ENCODE results near the gene NAV1.

Gene NAV1

DNA sequence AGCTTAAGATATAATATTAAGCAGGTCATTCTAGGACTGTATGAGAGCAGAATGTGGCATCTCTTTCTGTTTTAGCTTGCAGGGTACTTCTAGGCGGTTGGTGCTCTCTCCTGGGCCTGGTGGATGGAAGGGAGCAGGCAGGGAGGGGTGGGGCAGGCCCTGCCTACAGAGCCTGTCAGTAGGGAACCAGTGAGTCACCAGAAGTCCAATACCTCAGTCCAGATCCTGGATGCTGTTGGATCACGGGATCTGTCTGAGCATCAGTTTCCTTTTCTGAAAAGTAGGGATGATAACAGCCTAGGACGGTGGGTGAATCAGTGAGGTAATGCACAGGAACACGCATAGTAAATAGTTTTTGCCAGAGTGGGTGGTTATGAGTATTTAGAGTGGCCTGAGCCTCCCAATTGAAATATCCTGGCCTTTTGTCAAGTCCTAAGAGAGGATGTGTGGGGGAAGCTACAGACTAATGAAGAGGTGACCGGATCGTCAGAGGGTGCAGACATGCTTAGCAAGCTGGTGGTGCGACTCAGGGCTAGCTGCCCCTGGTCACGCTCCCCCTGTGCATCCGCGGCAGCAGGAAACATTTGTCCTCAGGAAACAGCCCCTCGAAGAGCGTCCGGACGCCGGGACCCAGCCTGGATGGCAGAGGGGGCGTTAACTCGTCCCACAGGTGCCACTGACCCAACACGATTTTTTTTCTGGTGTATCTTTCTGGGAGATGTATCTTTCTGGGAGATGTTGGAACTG is 23.9 kb downstream of the NAV1 start:
- Histone ChIP-seq H3K9ac (ENCODE audit: low read length) (peak overlapping the region; percentile 82), H3K9me3 (ENCODE audit: control insufficient read depth, low read length) (no peaks in the 10 kb centered on the region), H3K4me3 (ENCODE audit: low read length) (no peak overlapping the region), H3K4me1 (ENCODE audit: control insufficient read depth, insufficient read depth, low read length) (peaks cover 43% of the 10 kb centered on the region), H3K36me3 (ENCODE audit: control insufficient read depth, insufficient read depth, low read length, severe bottlenecking) (no peaks in the 10 kb centered on the region), H3K27me3 (replicated peaks; ENCODE audit: control insufficient read depth, insufficient read depth, low read length) (no peaks in the 10 kb centered on the region)
- peak; percentile 88 for DNase-seq (ENCODE audit: low read depth)

DNA sequence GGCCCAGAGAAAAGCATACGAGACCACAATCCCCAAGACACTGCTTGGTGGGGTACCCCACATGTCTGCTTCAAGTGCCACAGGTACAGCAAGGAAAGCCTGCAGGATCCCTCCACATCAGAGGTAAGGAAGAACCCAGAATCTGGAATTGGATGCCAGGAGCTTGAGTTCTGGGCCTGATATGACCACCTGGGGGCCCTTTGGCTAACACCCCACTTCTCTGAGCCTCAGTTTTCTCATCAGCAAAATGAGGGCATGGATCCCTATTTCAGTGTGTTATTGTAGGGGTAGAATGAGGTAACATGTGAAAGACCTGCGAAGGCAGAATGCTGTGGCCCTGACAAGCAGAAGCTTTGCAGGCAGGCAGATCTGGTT is 24.5 kb downstream of the NAV1 start:
- Histone ChIP-seq H3K9me3 (ENCODE audit: control insufficient read depth, low read length) (no peaks in the 10 kb centered on the region), H3K27me3 (replicated peaks; ENCODE audit: control insufficient read depth, insufficient read depth, low read length) (no peaks in the 10 kb centered on the region), H3K4me3 (ENCODE audit: low read length) (no peak overlapping the region), H3K36me3 (ENCODE audit: control insufficient read depth, insufficient read depth, low read length, severe bottlenecking) (no peaks in the 10 kb centered on the region), H3K4me1 (ENCODE audit: control insufficient read depth, insufficient read depth, low read length) (peaks cover 40% of the 10 kb centered on the region), H3K9ac (ENCODE audit: low read length) (no peak overlapping the region)
- DNase-seq (ENCODE audit: low read depth): no peak

DNA sequence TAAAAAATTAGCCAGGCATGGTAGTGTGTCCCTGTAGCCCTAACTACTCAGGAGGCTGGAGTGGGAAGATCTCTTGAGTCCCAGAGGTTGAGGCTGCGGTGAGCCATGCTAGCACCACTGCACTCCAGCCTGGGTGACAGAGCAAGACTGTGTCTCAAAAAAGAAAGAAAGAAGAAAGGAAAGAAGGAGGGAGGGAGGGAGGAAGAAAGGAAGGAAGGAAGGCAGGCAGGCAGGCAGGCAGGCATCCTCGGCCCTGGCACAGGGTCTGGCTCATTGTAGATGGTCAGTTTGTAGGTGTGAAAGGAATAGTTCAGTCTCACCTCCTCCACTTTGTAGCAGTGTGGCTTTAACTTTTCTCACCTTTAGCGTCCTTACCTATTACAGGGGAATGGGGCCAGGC is 25.0 kb downstream of the NAV1 start:
- Histone ChIP-seq H3K9ac (ENCODE audit: low read length) (no peak overlapping the region), H3K36me3 (ENCODE audit: control insufficient read depth, insufficient read depth, low read length, severe bottlenecking) (no peaks in the 10 kb centered on the region), H3K4me3 (ENCODE audit: low read length) (no peak overlapping the region), H3K9me3 (ENCODE audit: control insufficient read depth, low read length) (no peaks in the 10 kb centered on the region), H3K27me3 (replicated peaks; ENCODE audit: control insufficient read depth, insufficient read depth, low read length) (no peaks in the 10 kb centered on the region), H3K4me1 (ENCODE audit: control insufficient read depth, insufficient read depth, low read length) (peaks cover 40% of the 10 kb centered on the region)
- DNase-seq (ENCODE audit: low read depth): no peak

DNA sequence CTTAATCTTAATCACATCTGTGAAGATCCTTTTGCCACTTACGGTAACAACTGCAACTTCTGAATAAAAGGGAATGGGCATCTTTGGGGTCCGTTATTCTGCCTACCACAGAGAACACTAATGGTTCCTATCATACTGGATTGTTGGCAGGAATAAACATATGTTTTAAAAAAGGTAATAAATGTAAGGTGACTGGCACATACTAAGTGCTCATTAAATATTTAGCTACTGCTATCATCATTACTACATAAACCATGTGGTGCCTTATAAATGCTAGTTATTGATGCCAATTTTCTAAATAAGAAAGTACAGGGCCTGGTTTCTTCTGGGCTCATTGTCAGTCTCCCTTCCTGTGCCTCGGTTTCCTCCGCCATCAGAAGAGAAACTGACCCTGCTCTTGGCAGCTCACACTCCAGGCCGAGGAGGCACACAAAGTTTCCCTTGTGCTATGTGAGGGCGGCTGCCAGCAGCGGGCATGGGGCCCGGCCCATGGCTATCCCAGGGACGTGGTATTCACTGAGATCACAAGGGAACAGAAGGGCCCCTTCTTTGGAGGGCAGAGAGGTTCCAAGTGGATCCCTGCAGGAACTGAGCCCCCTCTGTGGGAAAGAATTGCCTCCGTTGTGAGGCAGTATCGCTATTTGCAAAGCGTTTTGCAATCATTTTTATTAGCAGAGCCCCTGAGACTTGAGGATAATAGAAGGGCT is 26.2 kb downstream of the NAV1 start:
- no peaks in the 10 kb centered on the region for H3K9me3 ChIP-seq (ENCODE audit: control insufficient read depth, low read length)
- H3K27me3 ChIP-seq (replicated peaks; ENCODE audit: control insufficient read depth, insufficient read depth, low read length): no peaks in the 10 kb centered on the region
- H3K36me3 ChIP-seq (ENCODE audit: control insufficient read depth, insufficient read depth, low read length, severe bottlenecking): peaks cover 4% of the 10 kb centered on the region
- no peak overlapping the region for H3K9ac ChIP-seq (ENCODE audit: low read length)
- H3K4me1 ChIP-seq (ENCODE audit: control insufficient read depth, insufficient read depth, low read length): peaks cover 31% of the 10 kb centered on the region
- H3K4me3 ChIP-seq (ENCODE audit: low read length): no peak overlapping the region
- DNase-seq (ENCODE audit: low read depth): no peak

DNA sequence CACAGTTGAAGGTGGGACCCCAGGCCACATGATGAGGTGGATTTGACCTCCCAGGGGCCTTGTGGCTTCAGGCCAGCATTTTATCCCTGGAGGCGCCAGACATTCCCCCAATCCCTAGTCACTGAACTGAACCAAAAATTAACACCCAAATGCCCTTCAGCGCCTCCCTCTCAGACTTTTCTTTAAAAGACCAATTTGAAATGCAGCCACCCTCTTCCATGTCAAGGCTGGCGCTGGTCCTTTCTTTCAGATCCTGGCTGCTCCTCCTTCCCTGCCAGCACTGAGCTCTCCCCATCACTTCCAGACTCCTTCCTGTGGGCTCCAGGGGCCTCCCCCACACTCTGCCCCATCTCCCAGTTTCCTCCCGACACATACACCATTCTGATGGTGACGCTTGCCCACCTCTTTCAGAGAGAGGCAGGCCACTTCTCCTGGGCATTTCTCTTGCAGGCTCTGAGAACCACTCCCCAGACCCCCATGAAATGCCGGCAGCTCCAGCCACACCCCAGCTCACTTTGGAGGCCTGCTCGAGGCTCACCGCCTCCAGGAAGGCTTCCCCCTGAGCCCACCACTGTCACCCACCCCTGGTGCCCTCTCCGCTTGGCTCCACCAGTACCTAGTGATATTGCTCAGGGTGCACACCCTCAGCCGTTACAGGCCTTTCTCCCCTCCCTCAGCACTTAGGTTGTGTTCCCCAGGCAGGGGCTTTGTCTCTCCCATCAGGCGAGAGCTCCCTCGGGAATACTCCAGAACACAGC is 27.0 kb downstream of the NAV1 start:
- Histone ChIP-seq H3K9ac (ENCODE audit: low read length) (no peak overlapping the region), H3K4me1 (ENCODE audit: control insufficient read depth, insufficient read depth, low read length) (peaks cover 24% of the 10 kb centered on the region), H3K36me3 (ENCODE audit: control insufficient read depth, insufficient read depth, low read length, severe bottlenecking) (peaks cover 4% of the 10 kb centered on the region), H3K4me3 (ENCODE audit: low read length) (no peak overlapping the region), H3K9me3 (ENCODE audit: control insufficient read depth, low read length) (no peaks in the 10 kb centered on the region), H3K27me3 (replicated peaks; ENCODE audit: control insufficient read depth, insufficient read depth, low read length) (no peaks in the 10 kb centered on the region)
- no peak for DNase-seq (ENCODE audit: low read depth)

DNA sequence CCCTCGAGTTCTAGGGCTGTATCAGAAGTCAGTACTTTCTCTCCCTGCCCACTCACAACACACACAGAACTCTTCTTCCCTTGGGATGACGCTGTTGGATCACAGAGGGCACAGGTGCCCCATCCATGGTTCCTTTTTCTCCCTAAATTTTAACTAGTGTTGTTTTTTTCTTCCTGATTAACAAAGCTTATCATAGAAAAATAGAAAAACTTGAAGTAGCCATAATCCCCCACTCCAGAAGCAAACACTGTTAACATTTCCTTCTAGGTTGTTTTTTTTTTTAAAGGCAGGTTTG is 27.5 kb downstream of the NAV1 start:
- H3K9ac ChIP-seq (ENCODE audit: low read length): no peak overlapping the region
- H3K4me3 ChIP-seq (ENCODE audit: low read length): no peak overlapping the region

DNA sequence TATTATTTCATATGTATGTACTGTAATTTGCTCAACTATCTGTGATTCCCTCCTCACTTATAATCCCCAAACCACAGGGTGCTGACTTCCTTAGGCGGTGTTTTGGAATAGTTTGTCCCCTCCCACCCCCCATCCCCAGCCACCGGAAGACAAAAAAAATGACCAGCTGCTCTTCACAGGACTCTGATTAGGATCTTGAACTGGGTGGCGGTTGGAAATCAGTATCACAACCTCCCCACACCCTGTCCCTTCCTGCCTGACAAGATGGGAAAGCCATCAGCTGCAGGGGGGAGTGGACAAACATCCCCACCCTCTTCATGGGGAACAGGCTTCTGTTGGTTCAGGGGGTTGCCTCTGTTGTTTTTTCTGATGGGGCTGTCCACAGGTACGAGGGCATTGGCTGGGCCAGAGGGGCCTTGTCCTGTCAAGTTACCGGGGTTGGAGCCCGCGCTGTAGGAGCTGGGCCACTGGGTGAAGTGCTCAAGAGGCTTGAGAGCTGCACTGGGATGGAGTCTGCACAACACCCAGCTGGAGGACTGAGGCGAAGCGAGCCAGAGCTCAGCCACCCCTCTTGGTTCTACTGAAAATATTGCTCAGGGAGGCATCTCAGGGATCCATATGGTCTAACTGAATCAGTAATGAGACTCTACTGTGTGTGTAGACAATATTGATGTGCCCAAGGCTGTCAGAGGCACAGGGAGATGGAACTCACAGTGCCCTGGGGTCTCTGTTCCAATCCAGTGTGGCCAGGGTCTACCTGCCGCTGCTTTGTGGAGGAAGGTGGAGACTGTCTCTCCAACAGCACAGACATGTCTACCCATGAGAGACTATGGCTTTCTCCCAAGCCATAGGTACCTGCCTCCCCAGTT is 28.2 kb downstream of the NAV1 start:
- H3K36me3 ChIP-seq (ENCODE audit: control insufficient read depth, insufficient read depth, low read length, severe bottlenecking): peaks cover 4% of the 10 kb centered on the region
- no peak overlapping the region for H3K9ac ChIP-seq (ENCODE audit: low read length)
- no peak for DNase-seq (ENCODE audit: low read depth)
- H3K4me3 ChIP-seq (ENCODE audit: low read length): no peak overlapping the region
- no peaks in the 10 kb centered on the region for H3K9me3 ChIP-seq (ENCODE audit: control insufficient read depth, low read length)
- peaks cover 17% of the 10 kb centered on the region for H3K4me1 ChIP-seq (ENCODE audit: control insufficient read depth, insufficient read depth, low read length)
- no peaks in the 10 kb centered on the region for H3K27me3 ChIP-seq (replicated peaks; ENCODE audit: control insufficient read depth, insufficient read depth, low read length)

More for the DNA sequence above, 27.5 kb downstream of the NAV1 start:
- H3K36me3 ChIP-seq (ENCODE audit: control insufficient read depth, insufficient read depth, low read length, severe bottlenecking): peaks cover 4% of the 10 kb centered on the region
- no peaks in the 10 kb centered on the region for H3K27me3 ChIP-seq (replicated peaks; ENCODE audit: control insufficient read depth, insufficient read depth, low read length)
- peaks cover 19% of the 10 kb centered on the region for H3K4me1 ChIP-seq (ENCODE audit: control insufficient read depth, insufficient read depth, low read length)
- no peaks in the 10 kb centered on the region for H3K9me3 ChIP-seq (ENCODE audit: control insufficient read depth, low read length)
- DNase-seq (ENCODE audit: low read depth): no peak

DNA sequence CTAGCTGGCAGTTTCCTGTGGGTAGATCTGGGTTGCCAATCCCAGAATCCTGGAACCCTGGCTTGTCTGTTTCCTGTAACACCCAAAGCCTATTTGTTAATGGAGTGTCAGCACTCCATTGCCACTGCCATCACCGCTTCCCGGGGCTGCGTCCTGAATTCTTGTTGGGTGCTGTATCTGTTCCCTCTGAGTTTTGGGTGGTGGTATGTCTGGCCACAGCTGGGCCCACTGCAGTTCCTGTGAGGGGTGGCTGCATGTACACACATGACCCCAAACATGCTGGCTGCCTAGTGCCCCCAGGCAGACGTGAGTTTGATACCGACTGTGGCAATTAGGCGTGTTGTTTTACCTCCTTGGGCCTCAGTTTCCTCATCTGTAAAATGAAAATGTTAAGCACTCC is 29.3 kb downstream of the NAV1 start:
- H3K4me1 ChIP-seq (ENCODE audit: control insufficient read depth, insufficient read depth, low read length): peaks cover 6% of the 10 kb centered on the region
- DNase-seq (ENCODE audit: low read depth): no peak
- no peak overlapping the region for H3K4me3 ChIP-seq (ENCODE audit: low read length)
- no peaks in the 10 kb centered on the region for H3K9me3 ChIP-seq (ENCODE audit: control insufficient read depth, low read length)
- peaks cover 4% of the 10 kb centered on the region for H3K36me3 ChIP-seq (ENCODE audit: control insufficient read depth, insufficient read depth, low read length, severe bottlenecking)
- H3K9ac ChIP-seq (ENCODE audit: low read length): no peak overlapping the region
- no peaks in the 10 kb centered on the region for H3K27me3 ChIP-seq (replicated peaks; ENCODE audit: control insufficient read depth, insufficient read depth, low read length)

DNA sequence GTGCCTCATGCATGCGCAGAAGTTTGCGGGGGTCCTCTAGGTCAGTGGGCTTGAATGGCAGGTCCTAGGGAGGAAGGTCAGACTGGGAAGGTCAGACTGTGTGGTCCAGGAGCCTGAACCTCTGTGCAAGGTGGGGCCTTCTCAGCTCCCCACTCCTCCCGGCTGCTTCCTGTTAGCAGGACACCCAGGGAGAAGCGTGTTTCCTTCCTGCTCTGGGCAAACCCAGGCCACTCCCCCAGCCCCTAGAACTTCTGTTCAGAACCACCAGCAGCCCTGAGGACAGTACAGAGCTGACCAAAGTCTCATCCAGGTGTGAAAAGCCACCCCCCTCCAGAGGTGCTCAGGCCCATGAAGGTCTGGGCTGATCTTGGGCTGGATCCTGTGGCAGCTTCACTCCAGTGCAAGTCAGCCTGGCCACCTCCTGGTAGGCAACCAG is 29.9 kb downstream of the NAV1 start:
- no peak for DNase-seq (ENCODE audit: low read depth)
- Histone ChIP-seq H3K4me1 (ENCODE audit: control insufficient read depth, insufficient read depth, low read length) (peaks cover 6% of the 10 kb centered on the region), H3K4me3 (ENCODE audit: low read length) (no peak overlapping the region), H3K36me3 (ENCODE audit: control insufficient read depth, insufficient read depth, low read length, severe bottlenecking) (peaks cover 4% of the 10 kb centered on the region), H3K27me3 (replicated peaks; ENCODE audit: control insufficient read depth, insufficient read depth, low read length) (no peaks in the 10 kb centered on the region), H3K9ac (ENCODE audit: low read length) (no peak overlapping the region), H3K9me3 (ENCODE audit: control insufficient read depth, low read length) (no peaks in the 10 kb centered on the region)

DNA sequence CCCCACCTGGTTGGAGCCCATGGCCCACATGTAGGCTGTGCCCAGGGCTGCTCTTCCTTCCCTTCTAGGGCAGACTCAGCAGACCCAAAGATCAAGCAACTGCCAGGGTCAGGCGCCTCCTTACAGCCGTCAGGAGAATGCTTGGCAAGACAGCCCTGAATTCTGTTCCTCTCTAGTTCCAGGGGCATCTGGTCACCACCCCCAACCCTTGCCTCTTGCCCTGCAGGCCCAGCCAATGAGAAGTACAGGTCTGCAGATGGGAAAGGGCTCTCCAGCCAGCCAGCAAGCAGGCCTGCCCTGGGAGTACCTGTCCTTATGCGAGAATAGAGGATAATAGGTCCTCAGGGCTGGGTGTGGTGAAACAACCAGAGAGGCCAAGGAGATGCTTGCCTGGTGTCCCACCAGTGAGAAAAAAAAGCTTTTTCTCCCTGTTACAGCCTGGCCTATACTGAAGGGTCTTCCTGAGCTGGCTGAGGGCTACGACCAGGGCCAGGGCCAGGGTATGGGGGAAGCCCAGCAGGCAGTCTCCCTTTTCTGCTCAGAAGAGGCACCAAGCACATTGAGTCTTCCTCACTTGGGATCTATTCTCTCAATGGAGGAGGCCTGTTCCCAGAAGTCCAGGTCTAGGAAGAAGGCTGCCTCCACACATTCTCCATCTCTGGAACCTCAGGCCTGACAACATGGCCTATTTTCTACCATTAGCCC is 31.4 kb downstream of the NAV1 start:
- Histone ChIP-seq H3K36me3 (ENCODE audit: control insufficient read depth, insufficient read depth, low read length, severe bottlenecking) (peaks cover 4% of the 10 kb centered on the region), H3K4me1 (ENCODE audit: control insufficient read depth, insufficient read depth, low read length) (peaks cover 6% of the 10 kb centered on the region), H3K27me3 (replicated peaks; ENCODE audit: control insufficient read depth, insufficient read depth, low read length) (no peaks in the 10 kb centered on the region), H3K9me3 (ENCODE audit: control insufficient read depth, low read length) (no peaks in the 10 kb centered on the region), H3K9ac (ENCODE audit: low read length) (no peak overlapping the region), H3K4me3 (ENCODE audit: low read length) (no peak overlapping the region)
- DNase-seq (ENCODE audit: low read depth): no peak

Measured in adipocyte (in vitro differentiated cells).